ENCODE measurements around the gene PIK3AP1. TPM values are rescaled to one million over a fixed set of nuclear protein-coding genes. Genes with fewer than 3 reads are reported as not detected.

Gene PIK3AP1
- total RNA-seq, 2 experiments from 2014 or later, result 8.7 to 11.5 TPM

DNA sequence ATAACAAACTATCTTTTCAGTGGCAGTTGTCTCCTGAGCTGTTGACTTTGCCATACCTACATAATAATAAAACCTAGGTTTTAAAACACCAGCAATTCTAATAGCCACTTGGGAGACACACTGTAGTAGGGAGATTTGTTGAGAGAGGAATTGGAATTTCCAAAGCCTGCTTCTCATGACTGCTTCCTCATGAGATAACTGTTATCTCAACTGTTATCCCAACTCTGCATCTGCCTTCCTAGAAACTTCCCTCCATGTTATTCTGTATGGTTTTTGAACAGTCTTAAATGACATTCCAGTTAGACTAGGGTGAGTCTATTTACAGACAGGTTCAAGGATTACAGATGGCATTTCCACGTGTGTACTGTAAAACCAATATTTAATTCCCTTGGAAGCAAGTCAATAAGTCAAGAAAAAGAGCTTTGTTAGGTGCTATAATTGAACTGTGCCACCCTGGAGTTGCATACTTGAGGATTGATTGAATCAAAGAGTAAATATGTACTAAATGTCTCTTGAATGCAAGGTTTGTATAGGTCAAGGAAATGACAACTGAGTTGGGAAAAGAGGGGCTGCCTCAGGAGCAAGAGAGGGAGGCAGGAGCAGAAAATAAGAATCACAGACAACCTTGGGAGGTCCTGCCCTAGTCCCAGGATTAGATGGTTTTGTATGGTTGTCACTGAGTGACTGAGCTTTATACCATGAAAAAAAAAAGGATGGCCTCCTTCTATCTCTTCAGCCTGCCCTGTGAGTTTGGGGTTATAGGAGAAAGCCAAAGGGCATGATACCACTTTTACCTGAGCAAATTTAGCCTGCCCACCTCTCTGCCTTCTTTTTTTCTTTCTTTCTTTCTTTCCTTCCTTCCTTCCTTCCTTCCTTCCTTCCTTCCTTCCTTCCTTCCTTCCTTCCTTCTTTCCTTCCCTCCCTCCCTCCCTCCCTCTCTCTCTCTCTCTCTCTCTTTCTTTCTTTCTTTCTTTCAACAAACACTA is 123.6 kb downstream of the PIK3AP1 start:
- peaks cover 2% of the 10 kb centered on the region for H3K9me3 Mint-ChIP-seq (ENCODE audit: low read depth)
- CTCF ChIA-PET, result interaction anchor here (0.6 to 1.3 kb wide), 2 partner anchors 10 to 301 kb away, joined by 3 read pairs; partner anchors contain the start of gene TM9SF3
- H3K4me3 Mint-ChIP-seq, result no peak overlapping the region
- H3K36me3 Mint-ChIP-seq, result peaks cover 12% of the 10 kb centered on the region
- no peak overlapping the region for H3K27ac Mint-ChIP-seq
- H3K4me1 Mint-ChIP-seq, result peaks cover 3% of the 10 kb centered on the region
- ATAC-seq (no peak), DNase-seq (no peak)
- no peaks in the 10 kb centered on the region for H3K27me3 Mint-ChIP-seq

GRCh38 chr10:96595741-96596140 is 124.6 kb downstream of the PIK3AP1 start:
- peaks cover 3% of the 10 kb centered on the region for H3K27me3 Mint-ChIP-seq
- no peak overlapping the region for H3K4me3 Mint-ChIP-seq
- H3K4me1 Mint-ChIP-seq, result peaks cover 5% of the 10 kb centered on the region
- peaks cover 2% of the 10 kb centered on the region for H3K9me3 Mint-ChIP-seq (ENCODE audit: low read depth)
- peaks cover 14% of the 10 kb centered on the region for H3K36me3 Mint-ChIP-seq
- H3K27ac Mint-ChIP-seq, result no peak overlapping the region
- CTCF ChIA-PET, result interaction anchor here (1.3 kb wide), 1 partner anchor 9 kb away, joined by 3 read pairs; the partner anchor contains the start of gene TM9SF3
- DNase-seq (no peak), ATAC-seq (no peak)

DNA sequence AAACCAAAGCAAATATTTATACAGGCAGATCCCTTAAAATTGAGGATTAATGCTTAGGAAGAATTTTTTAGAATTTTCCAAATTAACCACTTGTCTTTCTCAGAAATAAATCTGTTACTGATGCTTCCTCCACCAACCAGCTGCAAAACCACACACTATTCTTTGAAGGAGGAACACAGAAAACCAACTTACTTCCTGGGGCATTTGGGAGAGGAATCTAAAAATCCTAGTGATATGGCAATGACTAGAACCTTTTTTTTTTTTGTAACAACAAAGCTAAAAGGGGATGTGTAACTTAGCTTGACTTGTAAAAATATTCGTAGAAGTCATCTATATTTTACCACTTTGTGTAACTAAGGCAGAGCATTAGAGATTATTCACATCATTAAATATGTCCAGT is 128.4 kb downstream of the PIK3AP1 start:
- ATAC-seq (no peak), DNase-seq (no peak)
- CTCF ChIA-PET, result interaction anchor here (0.5 to 0.8 kb wide), 2 partner anchors 49 to 72 kb away, joined by 3 read pairs; no protein-coding TSS in a partner anchor
- H3K27me3 Mint-ChIP-seq, result peaks cover 6% of the 10 kb centered on the region
- peaks cover 14% of the 10 kb centered on the region for H3K36me3 Mint-ChIP-seq
- H3K4me3 Mint-ChIP-seq, result no peak overlapping the region
- peaks cover 11% of the 10 kb centered on the region for H3K4me1 Mint-ChIP-seq
- peaks cover 2% of the 10 kb centered on the region for H3K9me3 Mint-ChIP-seq (ENCODE audit: low read depth)
- H3K27ac Mint-ChIP-seq, result no peak overlapping the region

DNA sequence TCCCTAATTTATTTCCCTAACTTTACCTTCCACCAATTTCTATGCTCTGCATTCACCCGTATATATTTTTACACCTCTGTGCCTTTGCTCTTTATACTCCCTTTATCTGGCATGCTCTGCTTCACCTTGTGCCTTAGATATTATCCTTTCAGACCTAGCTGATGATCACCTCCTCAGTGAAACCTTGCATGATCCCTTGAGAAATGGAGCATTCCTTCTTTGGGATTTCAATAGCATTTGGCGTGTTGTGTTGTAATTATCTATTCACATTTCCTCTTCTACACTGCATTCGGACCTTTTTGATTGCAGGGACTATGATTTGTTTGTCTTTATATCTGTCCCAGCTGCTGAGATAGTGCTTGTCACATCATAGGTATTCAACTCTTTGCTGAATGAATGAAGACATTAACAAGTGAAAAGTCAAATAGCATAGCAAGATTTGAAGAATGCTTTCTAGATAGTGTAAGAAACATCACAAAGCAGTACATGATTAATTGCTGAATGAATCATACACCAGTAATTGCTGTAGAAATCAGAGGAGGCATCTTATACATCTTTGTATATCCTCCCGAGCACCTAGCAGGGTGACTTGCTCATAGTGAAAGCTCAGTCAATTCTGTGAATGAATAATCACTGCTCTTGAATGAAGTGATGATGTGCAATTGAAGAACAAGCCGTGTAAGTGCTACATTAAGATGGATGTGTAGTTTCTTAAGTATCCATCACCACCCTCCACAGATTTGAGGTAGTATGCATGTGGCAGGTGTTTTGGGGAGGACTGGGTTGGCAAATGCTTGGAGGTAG is 131.5 kb downstream of the PIK3AP1 start:
- peak; percentile 58 for DNase-seq
- CTCF ChIA-PET, result no interaction called here
- peaks cover 6% of the 10 kb centered on the region for H3K27me3 Mint-ChIP-seq

DNA sequence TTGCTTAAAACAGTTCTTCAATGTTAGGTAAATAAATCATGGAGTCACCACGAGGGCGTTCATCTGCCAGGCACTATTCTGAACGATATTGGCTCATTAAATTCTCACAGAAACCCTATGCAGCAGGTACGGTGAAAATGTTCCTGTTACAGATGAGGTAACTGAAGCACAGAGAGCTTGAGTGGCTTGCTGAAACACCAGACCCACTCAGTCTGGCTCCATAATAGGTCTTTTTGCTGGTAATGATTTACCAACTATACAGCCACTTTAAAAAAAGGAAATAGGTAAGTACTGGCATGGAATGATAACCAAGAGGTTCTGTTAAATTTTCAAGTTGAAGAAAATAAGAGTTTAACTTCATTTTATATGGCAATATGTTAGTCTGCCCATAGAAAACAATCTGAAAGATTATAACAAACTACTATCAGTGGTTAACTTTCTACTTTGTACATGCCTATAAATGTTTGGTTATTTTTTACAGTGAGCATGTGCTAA is 132.2 kb downstream of the PIK3AP1 start:
- Mint-ChIP-seq H3K27ac (no peak overlapping the region), H3K9me3 (ENCODE audit: low read depth) (peaks cover 1% of the 10 kb centered on the region), H3K36me3 (peaks cover 17% of the 10 kb centered on the region), H3K4me1 (peaks cover 30% of the 10 kb centered on the region), H3K27me3 (peaks cover 6% of the 10 kb centered on the region), H3K4me3 (no peak overlapping the region)
- ATAC-seq (no peak), DNase-seq (no peak)
- CTCF ChIA-PET, result interaction anchor here (1.3 kb wide), 1 partner anchor 15 kb away, joined by 4 read pairs; no protein-coding TSS in a partner anchor

More for the DNA sequence above, 131.5 kb downstream of the PIK3AP1 start:
- peaks cover 13% of the 10 kb centered on the region for H3K36me3 Mint-ChIP-seq
- peaks cover 23% of the 10 kb centered on the region for H3K4me1 Mint-ChIP-seq
- H3K4me3 Mint-ChIP-seq, result no peak overlapping the region
- H3K9me3 Mint-ChIP-seq (ENCODE audit: low read depth), result peaks cover 2% of the 10 kb centered on the region
- peak; percentile 57 for ATAC-seq
- H3K27ac Mint-ChIP-seq, result no peak overlapping the region

DNA sequence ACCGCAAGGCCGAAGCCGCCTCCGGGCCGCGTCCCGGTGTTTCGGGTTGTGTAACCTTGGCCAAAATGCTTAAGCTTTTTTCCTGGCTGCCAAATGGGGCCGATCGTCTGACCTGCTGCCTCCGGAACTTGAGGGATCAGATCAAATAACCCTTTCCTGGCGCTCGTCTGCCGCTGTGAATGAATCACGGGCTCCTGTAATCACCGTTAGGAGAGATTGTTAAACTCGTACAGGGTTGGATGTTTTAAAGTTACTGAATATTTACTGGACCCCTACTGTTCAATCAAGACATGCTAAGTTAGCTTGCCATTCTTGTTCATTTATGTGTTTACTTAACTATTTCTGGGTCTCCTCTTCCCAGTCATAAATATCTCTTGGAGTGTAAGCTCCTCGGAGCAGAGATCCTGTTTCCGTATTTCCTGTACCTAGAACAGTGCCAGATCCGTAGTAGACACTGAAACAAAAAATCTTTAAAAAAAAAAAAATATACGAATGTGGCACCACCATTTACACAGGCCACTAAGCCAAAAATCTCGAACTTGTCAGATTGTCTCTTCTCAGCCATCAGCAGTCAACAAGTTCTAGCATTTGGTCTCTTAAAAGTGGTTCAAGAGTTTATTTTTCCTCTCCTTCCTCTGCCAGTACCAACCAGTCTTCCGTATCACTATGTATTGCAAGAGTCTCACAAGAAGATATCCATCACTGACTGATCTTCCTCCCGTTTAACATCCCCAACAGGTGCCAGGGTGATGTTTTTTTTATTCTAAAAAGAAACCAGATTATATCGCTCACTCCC is 132.9 kb downstream of the PIK3AP1 start:
- peak; percentile 21 for ATAC-seq

DNA sequence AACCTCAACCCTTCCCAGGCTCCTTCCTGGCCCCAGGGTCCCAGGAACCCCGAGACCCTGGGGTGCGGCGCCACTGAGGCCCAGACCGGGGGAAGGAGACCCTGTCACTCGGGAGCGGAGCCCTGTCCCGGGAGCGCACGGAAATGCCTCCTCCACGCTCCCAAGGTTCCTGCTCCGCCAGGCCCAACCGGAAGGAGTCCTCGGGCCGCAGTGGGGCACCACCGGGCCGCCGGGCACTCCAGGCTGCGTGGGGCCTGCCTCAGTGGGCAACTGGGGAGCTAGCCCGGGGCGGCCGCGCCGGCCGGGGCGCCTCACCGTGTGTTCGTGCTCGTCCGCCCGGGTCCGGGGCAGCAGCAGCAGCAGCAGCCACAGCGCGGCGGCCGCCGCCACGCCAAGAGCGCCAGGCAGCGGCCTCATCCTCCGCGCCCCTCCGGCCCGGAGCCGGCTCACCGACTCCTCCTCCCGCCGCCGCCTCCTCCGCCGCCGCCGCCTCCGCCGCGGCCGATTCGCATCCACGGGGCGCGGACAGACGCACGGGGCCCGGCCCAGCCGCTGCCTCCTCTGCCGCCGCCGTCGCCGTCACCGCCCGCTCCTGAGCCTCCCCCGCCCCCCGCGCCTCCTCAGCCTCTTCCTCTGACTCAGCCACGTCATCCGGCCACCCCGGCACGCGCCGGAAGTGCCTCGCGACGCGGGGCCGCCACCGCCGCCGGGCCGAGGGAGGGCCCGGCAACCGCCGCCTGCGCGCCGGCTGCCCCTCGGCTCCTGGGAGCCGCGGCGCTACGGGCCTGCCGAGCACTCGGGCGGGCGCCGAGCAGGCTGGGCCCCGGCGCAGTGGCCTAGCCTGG is 133.7 kb downstream of the PIK3AP1 start, which contains the start of gene TM9SF3:
TSS of gene TM9SF3 (minus strand) at position 594 of the 845 bp plus-strand sequence. CDS start at position 417, 177 bp downstream.
- H3K4me3 Mint-ChIP-seq, result no peak within 1 kb of the TSS
- DNase-seq (peak; percentile 94), ATAC-seq (peak; percentile 85)
- H3K4me1 Mint-ChIP-seq, result peaks cover 31% of the 10 kb centered on the region
- peaks cover 6% of the 10 kb centered on the region for H3K27me3 Mint-ChIP-seq
- CTCF ChIA-PET, result interaction anchor here (0.7 to 1.3 kb wide), 4 partner anchors 9 to 242 kb away, joined by 3 to 4 read pairs (median 3); no protein-coding TSS in a partner anchor
- H3K36me3 Mint-ChIP-seq, result peaks cover 17% of the 10 kb centered on the region
- H3K27ac Mint-ChIP-seq, result peak within 1 kb of the TSS; percentile 91
- no peaks in the 10 kb centered on the region for H3K9me3 Mint-ChIP-seq (ENCODE audit: low read depth)

More for the DNA sequence above, 132.9 kb downstream of the PIK3AP1 start:
- Mint-ChIP-seq H3K36me3 (peaks cover 17% of the 10 kb centered on the region), H3K9me3 (ENCODE audit: low read depth) (no peaks in the 10 kb centered on the region), H3K27me3 (peaks cover 6% of the 10 kb centered on the region), H3K27ac (no peak overlapping the region), H3K4me3 (no peak overlapping the region), H3K4me1 (peaks cover 30% of the 10 kb centered on the region)
- peak; percentile 69 for DNase-seq
- CTCF ChIA-PET, result interaction anchor here (0.7 to 1.3 kb wide), 4 partner anchors 8 to 242 kb away, joined by 3 to 4 read pairs (median 3); no protein-coding TSS in a partner anchor

GRCh38 chr10:96585736-96586418 is 134.4 kb downstream of the PIK3AP1 start:
- CTCF ChIA-PET, result no interaction called here
- peaks cover 4% of the 10 kb centered on the region for H3K27me3 Mint-ChIP-seq
- ATAC-seq (peak; percentile 4), DNase-seq (peak; percentile 62)
- no peaks in the 10 kb centered on the region for H3K9me3 Mint-ChIP-seq (ENCODE audit: low read depth)
- no peak overlapping the region for H3K4me3 Mint-ChIP-seq
- H3K4me1 Mint-ChIP-seq, result peaks cover 33% of the 10 kb centered on the region
- peak overlapping the region; percentile 91 for H3K27ac Mint-ChIP-seq
- H3K36me3 Mint-ChIP-seq, result peaks cover 17% of the 10 kb centered on the region

- no peak overlapping the region for H3K27ac Mint-ChIP-seq
- H3K4me1 Mint-ChIP-seq, result peaks cover 33% of the 10 kb centered on the region
- no peak overlapping the region for H3K4me3 Mint-ChIP-seq
- CTCF ChIA-PET, result interaction anchor here (1.1 to 1.4 kb wide), 2 partner anchors 71 to 89 kb away, joined by 3 to 5 read pairs; partner anchors contain the start of gene TLL2
- no peaks in the 10 kb centered on the region for H3K9me3 Mint-ChIP-seq (ENCODE audit: low read depth)
- peaks cover 18% of the 10 kb centered on the region for H3K36me3 Mint-ChIP-seq
- DNase-seq, result no peak
- H3K27me3 Mint-ChIP-seq, result no peaks in the 10 kb centered on the region
- ATAC-seq, result no peak
Measured at GRCh38 chr10:96584474-96584873, 135.8 kb downstream of the PIK3AP1 start.

DNA sequence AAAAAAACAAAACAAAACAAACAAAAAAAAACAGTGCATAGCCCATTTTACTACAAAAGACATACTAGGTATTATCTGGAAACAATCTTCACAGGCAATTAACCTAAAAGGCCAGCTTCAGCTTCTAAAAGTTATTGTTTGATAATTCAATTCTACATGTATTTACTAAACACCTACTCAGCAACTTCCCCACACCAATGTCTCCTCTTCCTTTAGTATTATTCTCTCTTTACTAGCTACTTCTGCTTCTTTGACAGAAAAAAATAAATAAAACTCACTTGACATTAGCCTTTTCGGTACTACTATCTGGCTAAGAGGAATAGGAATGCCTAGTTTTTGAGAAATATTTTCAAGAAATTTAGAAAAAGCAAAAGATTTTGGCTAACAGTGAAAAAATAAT is 136.3 kb downstream of the PIK3AP1 start:
- Mint-ChIP-seq H3K27me3 (no peaks in the 10 kb centered on the region), H3K4me1 (peaks cover 33% of the 10 kb centered on the region), H3K36me3 (peaks cover 18% of the 10 kb centered on the region), H3K4me3 (no peak overlapping the region), H3K27ac (no peak overlapping the region), H3K9me3 (ENCODE audit: low read depth) (no peaks in the 10 kb centered on the region)
- no peak for DNase-seq
- ATAC-seq, result no peak
- CTCF ChIA-PET, result interaction anchor here (1.4 kb wide), 1 partner anchor 89 kb away, joined by 3 read pairs; no protein-coding TSS in a partner anchor

DNA sequence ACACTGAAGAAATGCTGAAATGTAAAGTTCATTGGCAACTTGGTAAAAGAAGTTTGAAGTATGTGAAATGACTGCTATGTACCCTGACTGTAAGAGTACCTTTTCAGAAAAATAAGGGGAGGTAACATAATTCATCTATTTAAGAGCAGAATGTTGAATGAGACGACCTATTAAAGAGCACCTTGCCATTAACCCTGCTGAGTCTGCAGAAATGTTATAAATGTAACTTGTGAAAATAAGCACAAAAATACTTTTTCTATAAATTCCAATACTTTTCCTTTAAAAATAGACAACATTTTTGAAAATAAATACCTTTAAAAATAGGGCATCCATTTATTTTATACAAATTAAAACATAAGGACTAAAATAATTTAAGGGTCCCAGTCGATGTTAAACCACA is 141.2 kb downstream of the PIK3AP1 start:
- H3K27ac Mint-ChIP-seq, result no peak overlapping the region
- H3K4me3 Mint-ChIP-seq, result no peak overlapping the region
- CTCF ChIA-PET, result no interaction called here

More for the DNA sequence above, 141.2 kb downstream of the PIK3AP1 start:
- DNase-seq, result no peak
- Mint-ChIP-seq H3K4me1 (peaks cover 24% of the 10 kb centered on the region), H3K27me3 (no peaks in the 10 kb centered on the region), H3K9me3 (ENCODE audit: low read depth) (no peaks in the 10 kb centered on the region), H3K36me3 (peaks cover 30% of the 10 kb centered on the region)
- ATAC-seq, result no peak
